HFF-Myc (cell line): Measurements from ENCODE around the gene MATR3.

Experiments used
- DNase-seq: peaks from one replicate; pipeline ENCODE4 v3.0.0-alpha.2; 2011; ENCODE audit warnings: low read depth; ENCODE audit errors: extremely low read depth
- H3K4me3 ChIP-seq: replicated peaks from 2 replicates; pipeline ENCODE4 v1.5.1; 2011; ENCODE audit warnings: low read depth, mild to moderate bottlenecking, control low read depth, low read length
- CTCF ChIP-seq: IDR thresholded peaks from 2 replicates; pipeline ENCODE4 v1.5.1; 2012; ENCODE audit warnings: mild to moderate bottlenecking, low read depth, low read length, control low read depth; ENCODE audit errors: missing control alignments

MATR3 gene

DNA sequence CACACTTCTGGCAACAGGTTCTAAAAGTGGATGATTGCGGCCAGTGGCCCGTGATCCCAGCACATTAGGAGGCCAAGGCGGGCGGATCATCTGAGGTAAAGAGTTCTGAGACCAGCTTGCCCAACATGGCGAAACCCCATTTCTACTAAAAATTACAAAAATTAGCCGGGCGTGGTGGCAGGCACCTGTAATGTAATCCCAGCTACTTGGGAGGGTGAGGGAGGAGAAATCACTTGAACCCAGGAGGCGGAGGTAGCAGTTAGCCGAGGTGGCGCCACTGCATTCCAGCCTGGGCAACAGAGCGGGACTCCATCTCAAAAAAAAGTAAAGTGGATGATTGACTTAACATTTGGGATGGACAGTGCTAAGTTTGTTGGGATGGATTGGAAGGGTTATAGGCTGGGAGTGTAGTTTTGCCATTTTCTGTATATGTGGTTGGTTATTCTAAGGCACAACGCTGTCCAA, 3.4 kb downstream of the MATR3 start:
- no peak for DNase-seq
- H3K4me3 ChIP-seq = peak overlapping the region; percentile 80; the same call in 1 of the 2 replicates
- no peak for TF ChIP-seq CTCF

GRCh38 chr5:139297439-139298133, 4.0 kb downstream of the MATR3 start:
- no peak for DNase-seq
- no peak for TF ChIP-seq CTCF
- H3K4me3 ChIP-seq = no peak overlapping the region

DNA sequence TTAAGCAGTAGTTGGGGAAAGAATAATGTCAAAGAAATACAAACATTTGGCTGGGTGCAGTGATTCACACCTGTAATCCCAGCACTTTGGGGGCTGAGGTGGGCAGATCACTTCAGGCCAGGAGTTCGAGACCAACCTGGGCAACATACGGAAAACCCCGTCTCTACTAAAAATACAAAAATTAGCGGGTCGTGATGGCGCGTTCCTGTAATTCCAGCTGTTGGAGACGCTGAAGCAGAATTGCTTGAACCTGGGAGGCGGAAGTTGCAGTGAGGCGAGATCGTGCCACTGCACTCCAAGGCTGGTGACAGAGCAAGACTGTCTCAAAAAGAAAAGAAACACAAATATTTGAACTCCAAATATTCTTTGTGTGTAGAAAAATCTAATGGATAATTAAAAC, 4.7 kb downstream of the MATR3 start:
- H3K4me3 ChIP-seq = no peak overlapping the region
- TF ChIP-seq CTCF = no peak
- DNase-seq = no peak

DNA sequence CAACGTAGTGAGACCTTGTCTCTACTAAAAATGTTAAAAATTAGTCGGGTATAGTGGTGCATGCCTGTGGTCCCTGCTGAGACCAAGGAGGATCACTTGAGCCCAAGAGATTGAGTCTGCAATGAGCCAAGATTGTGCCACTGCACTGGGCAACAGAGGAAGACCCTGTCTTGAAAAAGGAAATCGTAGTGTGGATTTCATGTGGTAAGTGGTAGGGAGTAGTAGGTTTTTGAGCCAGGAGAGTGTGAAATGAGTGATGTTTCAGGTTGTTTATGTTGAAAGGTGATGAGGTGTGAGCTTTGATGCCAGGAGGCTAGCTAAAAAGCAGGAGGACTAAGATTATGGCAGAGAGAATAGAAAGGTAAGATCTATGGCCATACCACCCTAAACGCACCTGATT, 5.9 kb downstream of the MATR3 start:
- no peak for TF ChIP-seq CTCF
- no peak overlapping the region for H3K4me3 ChIP-seq
- no peak for DNase-seq

DNA sequence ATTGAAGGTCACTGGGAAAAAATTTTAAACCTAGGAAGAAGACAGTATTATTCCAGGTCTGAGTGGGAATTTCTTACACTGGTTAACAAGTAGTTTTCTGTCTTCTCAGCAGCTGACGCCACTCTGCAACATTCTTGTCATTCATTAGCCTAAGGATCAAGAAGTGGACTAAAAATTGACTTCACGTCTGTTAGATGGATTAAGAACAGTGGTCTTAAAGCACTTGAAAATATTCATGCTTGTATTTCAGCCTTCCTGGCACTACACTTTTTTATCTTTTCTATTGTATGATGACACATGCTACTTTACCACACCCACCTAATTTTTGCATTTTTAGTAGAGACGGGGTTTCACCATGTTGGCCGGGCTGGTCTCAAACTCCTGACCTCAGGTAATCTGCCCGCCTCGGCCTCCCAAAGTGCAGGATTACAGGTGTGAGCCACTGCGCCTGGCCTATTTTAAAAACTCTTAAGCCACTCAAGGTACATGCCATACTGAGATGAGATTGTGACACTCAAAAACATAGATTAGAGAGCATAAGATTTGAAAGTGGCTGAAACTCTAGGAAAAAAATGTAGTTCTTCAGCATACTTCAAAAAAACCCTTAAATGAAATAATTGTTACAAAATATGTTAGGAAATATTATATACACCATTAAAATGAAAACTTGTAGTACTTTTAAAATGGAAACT, 8.4 kb downstream of the MATR3 start:
- no peak for TF ChIP-seq CTCF
- no peak overlapping the region for H3K4me3 ChIP-seq
- DNase-seq = no peak

DNA sequence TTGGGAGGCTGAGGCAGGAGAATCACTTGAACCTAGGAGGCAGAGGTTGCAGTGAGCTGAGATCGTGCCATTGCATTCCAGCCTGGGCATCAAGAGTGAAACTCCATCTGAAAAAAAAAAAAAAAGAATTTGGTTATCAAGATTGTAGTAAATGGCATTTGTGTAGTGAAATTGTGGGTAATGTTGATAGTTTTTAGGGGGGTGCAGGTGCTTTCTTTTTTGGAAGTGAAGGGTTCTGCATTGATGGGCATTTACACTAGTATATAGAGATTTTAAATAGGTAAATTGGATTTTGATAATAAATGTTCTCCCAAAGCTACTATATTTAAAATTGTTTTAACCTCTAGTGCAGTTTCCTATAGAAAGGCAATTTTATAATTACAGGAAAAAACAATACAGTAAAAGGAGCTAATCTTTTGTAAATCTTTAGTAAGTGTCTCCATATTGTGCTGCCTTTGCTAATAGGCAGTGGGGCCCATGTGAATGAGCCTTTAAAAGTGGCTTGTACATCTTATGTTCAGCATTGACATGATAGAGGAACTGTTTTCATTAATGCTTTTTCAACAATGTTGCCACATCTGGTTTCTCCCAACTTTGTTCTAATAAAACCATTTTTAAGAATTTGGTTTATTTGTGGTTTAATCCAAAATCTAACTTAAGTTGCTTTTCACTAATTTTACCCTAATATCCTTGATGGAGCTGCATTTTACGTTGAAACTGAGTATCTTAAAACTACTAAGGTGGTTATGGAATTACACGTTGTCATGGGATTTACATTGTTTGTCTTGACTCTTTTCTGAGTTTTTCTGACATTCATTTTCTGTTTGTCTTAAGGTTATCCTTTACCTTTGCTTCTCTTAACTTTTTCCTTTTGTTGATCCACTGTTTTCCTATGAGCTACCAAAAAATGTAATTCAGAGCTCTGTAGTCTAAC, 11.1 kb downstream of the MATR3 start:
- no peak overlapping the region for H3K4me3 ChIP-seq
- DNase-seq = no peak
- TF ChIP-seq CTCF = no peak
